PC-3 (cell line): Measurements from ENCODE around the gene IL17RA. TPM values are rescaled to one million over a fixed set of nuclear protein-coding genes. Genes with fewer than 3 reads are reported as not detected.

ENCODE experiments used
- ATAC-seq: fragments of 200-7000 bp; cut with Tn5 transposase; 2 replicates; pipeline ENCODE4 v1.9.1; 2020; ENCODE audit warnings: mild to moderate bottlenecking, moderate library complexity
- BruUV-seq: library from RNA; stranded (reverse); fragments of 400-500 nt; replicated peaks from 2 replicates; lab custom pipeline; 2021; lab: Mats Ljungman, UMichigan
- CTCF ChIA-PET: fragments of 300-600 bp; sonication (Branson Sonifier 250); formaldehyde crosslinking; loops from one replicate; lab custom pipeline; 2022; ENCODE audit warnings: antibody characterized with exemption; lab: Charles Lee
- POLR2A ChIA-PET: fragments of 300-600 bp; sonication (Branson Sonifier 250); formaldehyde crosslinking; loops from one replicate; lab custom pipeline; 2022; ENCODE audit warnings: antibody characterized with exemption; ENCODE audit not compliant: unreplicated experiment; lab: Charles Lee
- DNase-seq: peaks from one replicate; pipeline ENCODE4 v3.0.0-alpha.2; 2015
- H2AFZ ChIP-seq: fragments of 300-600 bp; sonication (generic); 2 replicates; pipeline ENCODE4 v1.6.0; 2016; ENCODE audit warnings: antibody characterized with exemption, low read length
- H3F3A ChIP-seq: fragments of 300-600 bp; sonication (generic); one replicate; pipeline ENCODE4 v1.6.0; 2017; ENCODE audit warnings: antibody characterized with exemption, low read length, control low read depth, mild to moderate bottlenecking; ENCODE audit not compliant: unreplicated experiment
- H3K27ac ChIP-seq: fragments of 300-600 bp; sonication (generic); 2 replicates; pipeline ENCODE4 v1.5.1; 2016; ENCODE audit warnings: mild to moderate bottlenecking, low read length
- H3K27me3 ChIP-seq: fragments of 300-600 bp; sonication (generic); 2 replicates; pipeline ENCODE4 v1.6.1; 2016; ENCODE audit warnings: low read length, mixed read lengths
- H3K36me3 ChIP-seq: fragments of 300-600 bp; sonication (generic); 2 replicates; pipeline ENCODE4 v1.6.1; 2016; ENCODE audit warnings: low read depth, mixed run types, low read length, mixed read lengths
- H3K4me1 ChIP-seq: fragments of 300-600 bp; sonication (generic); 2 replicates; pipeline ENCODE4 v1.5.1; 2016; ENCODE audit warnings: low read length; ENCODE audit not compliant: insufficient read depth
- H3K4me2 ChIP-seq: fragments of 300-600 bp; sonication (generic); 2 replicates; pipeline ENCODE4 v1.6.0; 2016; ENCODE audit warnings: low read length
- H3K4me3 ChIP-seq: fragments of 300-600 bp; sonication (generic); 2 replicates; pipeline ENCODE4 v1.5.1; 2016; ENCODE audit warnings: mild to moderate bottlenecking, low read length, mixed read lengths
- H3K79me2 ChIP-seq: fragments of 300-600 bp; sonication (generic); 2 replicates; pipeline ENCODE4 v1.6.1; 2017; ENCODE audit warnings: low read length, mixed read lengths
- H3K9ac ChIP-seq: fragments of 300-600 bp; sonication (generic); 2 replicates; pipeline ENCODE4 v1.6.0; 2016; ENCODE audit warnings: mild to moderate bottlenecking, low read length
- H3K9me2 ChIP-seq: fragments of 300-600 bp; sonication (generic); replicated peaks from 2 replicates; pipeline ENCODE4 v1.6.1; 2016; ENCODE audit warnings: mixed run types, low read length, mixed read lengths
- H3K9me3 ChIP-seq: fragments of 300-600 bp; sonication (generic); 2 replicates; pipeline ENCODE4 v1.6.1; 2016; ENCODE audit warnings: low read length, mixed read lengths
- H4K20me1 ChIP-seq: fragments of 300-600 bp; sonication (generic); 2 replicates; pipeline ENCODE4 v1.6.1; 2016; ENCODE audit warnings: low read length, mixed read lengths
- EZH2 ChIP-seq: fragments of 300-600 bp; sonication (generic); IDR thresholded peaks from one replicate; pipeline ENCODE4 v1.6.1; 2017; ENCODE audit warnings: antibody characterized with exemption, mild to moderate bottlenecking, low read length; ENCODE audit not compliant: unreplicated experiment
- EZH2phosphoT487 ChIP-seq: fragments of 300-600 bp; sonication (generic); IDR thresholded peaks from 2 replicates; pipeline ENCODE4 v1.6.1; 2018; ENCODE audit warnings: mild to moderate bottlenecking, antibody characterized with exemption, low read length, borderline replicate concordance
- intact Hi-C: fragments of 100-400 bp; cut with micrococcal nuclease; formaldehyde crosslinking; loops from 2 replicates; pipeline ENCODE4 v1.9.0; 2023
- total RNA-seq: library from RNA; depleted of rRNA; stranded (reverse); fragments of >200 nt; gene quantifications from 2 replicates; pipeline ENCODE4 v1.2.3, GENCODE V29; 2014
- TF ChIP-seq, protein P1 (sequence below): fragments of 300-600 bp; sonication (generic); conservative IDR thresholded peaks from 2 replicates; pipeline ENCODE4 v1.5.1; 2017; ENCODE audit warnings: antibody characterized with exemption, low read depth, mild to moderate bottlenecking, low read length

IL17RA gene
- total RNA-seq, 1 experiment from 2014 or later: 5.9 TPM

DNA sequence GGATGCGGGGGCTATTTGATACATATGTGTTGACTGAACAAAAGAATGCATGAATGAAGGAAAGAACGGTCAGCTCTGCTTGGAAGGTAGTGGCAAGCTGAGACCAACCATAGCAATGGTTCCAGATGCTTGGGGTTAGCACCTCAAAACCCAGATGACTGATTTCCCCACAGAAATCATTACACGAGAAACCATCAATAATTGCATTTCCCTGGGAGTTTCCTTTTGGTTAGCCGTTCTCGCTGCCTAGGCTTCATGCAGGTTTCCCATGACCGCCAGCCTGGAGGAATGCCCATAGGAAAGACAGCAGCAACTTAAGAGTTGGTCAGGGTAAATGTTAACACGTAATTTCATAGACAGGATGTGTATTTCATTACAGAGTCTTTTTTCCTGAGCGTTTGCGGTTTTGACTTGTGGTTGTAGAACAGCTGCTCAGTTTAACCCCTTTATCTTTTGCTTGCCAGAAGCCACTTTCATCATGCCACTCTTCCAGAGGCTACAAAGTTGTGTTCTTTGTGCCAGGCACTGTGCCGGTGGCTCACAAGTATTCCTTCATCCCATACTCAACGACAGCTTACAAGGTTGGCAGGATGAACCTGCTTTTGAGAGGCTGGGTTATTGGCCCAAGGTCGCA is 2.8 kb downstream of the IL17RA start:
- no TSS peak for BruUV-seq
- ChIA-PET CTCF (no interaction called here), POLR2A (no interaction called here)
- DNase-seq (no peak), ATAC-seq (no peak)
- no peak overlapping the region for H3K4me2 ChIP-seq
- no peak overlapping the region for H3K27ac ChIP-seq
- 0 out of 2 replicates have a peak, but pooled peaks cover 4% of the 10 kb centered on the region for H4K20me1 ChIP-seq
- TF ChIP-seq EZH2 (no peak), EZH2phosphoT487 (no peak)
- TF ChIP-seq, protein P1, sequence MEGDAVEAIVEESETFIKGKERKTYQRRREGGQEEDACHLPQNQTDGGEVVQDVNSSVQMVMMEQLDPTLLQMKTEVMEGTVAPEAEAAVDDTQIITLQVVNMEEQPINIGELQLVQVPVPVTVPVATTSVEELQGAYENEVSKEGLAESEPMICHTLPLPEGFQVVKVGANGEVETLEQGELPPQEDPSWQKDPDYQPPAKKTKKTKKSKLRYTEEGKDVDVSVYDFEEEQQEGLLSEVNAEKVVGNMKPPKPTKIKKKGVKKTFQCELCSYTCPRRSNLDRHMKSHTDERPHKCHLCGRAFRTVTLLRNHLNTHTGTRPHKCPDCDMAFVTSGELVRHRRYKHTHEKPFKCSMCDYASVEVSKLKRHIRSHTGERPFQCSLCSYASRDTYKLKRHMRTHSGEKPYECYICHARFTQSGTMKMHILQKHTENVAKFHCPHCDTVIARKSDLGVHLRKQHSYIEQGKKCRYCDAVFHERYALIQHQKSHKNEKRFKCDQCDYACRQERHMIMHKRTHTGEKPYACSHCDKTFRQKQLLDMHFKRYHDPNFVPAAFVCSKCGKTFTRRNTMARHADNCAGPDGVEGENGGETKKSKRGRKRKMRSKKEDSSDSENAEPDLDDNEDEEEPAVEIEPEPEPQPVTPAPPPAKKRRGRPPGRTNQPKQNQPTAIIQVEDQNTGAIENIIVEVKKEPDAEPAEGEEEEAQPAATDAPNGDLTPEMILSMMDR: no peak
- H3K4me3 ChIP-seq: no peak overlapping the region
- H3K9ac ChIP-seq: no peak overlapping the region
- no peaks in the 10 kb centered on the region for H3K36me3 ChIP-seq
- H3K27me3 ChIP-seq: no peaks in the 10 kb centered on the region
- no peaks in the 10 kb centered on the region for H3F3A ChIP-seq
- no peaks in the 10 kb centered on the region for H3K9me3 ChIP-seq
- no peak overlapping the region for H2AFZ ChIP-seq
- no peaks in the 10 kb centered on the region for H3K9me2 ChIP-seq
- intact Hi-C loops: no loop called here
- peaks cover 37% of the 10 kb centered on the region for H3K79me2 ChIP-seq
- H3K4me1 ChIP-seq: peaks cover 11% of the 10 kb centered on the region; the same call in 1 of the 2 replicates

DNA sequence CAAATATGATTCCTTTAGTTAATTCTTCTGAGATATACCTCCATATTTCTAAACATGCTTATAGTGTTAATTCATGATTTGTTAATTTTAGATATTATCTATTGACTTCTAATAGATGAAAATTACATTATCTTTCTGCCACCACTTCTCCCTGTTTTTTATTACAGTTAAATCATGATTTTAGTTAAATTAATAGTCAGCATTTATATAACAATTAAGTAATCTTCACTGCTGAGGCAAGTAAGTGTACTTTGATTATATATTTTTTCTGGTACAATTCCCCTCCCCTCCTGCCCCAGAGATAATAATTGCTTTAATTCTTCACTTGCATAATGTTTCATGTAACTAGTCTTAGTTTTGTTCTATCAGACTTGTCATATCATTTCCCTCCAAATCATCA is 5.8 kb downstream of the IL17RA start:
- H3K36me3 ChIP-seq: no peaks in the 10 kb centered on the region

DNA sequence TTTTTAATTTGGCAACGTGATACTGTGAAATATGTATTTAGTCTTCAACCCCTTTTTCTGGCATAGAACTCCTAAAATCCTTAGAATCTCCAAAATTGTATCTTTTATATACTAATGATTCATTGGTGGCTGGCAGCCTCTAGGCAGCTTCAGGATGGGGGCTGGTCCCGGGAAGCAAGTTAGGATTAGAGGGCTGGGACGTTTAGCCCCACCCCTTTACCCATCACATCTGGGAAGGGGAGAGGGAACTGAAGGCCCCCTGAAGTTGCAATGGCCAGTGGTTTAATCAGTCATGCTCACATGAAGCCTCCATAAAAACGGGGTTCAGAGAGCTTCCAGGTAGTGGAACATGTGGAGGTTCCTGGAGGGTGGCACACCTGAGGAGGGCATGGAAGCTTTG is 7.1 kb downstream of the IL17RA start:
- no peak for DNase-seq
- H3K9me2 ChIP-seq: no peaks in the 10 kb centered on the region
- BruUV-seq: no TSS peak
- no peak for TF ChIP-seq EZH2
- TF ChIP-seq, protein P1: no peak
- no peak for TF ChIP-seq EZH2phosphoT487
- intact Hi-C loops: no loop called here
- no peaks in the 10 kb centered on the region for H3K27me3 ChIP-seq
- no peaks in the 10 kb centered on the region for H3F3A ChIP-seq
- H3K9ac ChIP-seq: no peak overlapping the region
- POLR2A ChIA-PET: no interaction called here
- H3K4me2 ChIP-seq: no peak overlapping the region
- H3K27ac ChIP-seq: no peak overlapping the region
- H3K4me1 ChIP-seq: no peaks in the 10 kb centered on the region
- CTCF ChIA-PET: no interaction called here
- peaks cover 21% of the 10 kb centered on the region for H3K79me2 ChIP-seq
- no peak overlapping the region for H2AFZ ChIP-seq
- no peak for ATAC-seq
- H3K36me3 ChIP-seq: no peaks in the 10 kb centered on the region
- 0 out of 2 replicates have a peak, but pooled peaks cover 4% of the 10 kb centered on the region for H4K20me1 ChIP-seq
- H3K9me3 ChIP-seq: no peaks in the 10 kb centered on the region
- no peak overlapping the region for H3K4me3 ChIP-seq

More for the DNA sequence above, 5.8 kb downstream of the IL17RA start:
- no TSS peak for BruUV-seq
- Histone ChIP-seq H3K9me2 (no peaks in the 10 kb centered on the region), H4K20me1 (0 out of 2 replicates have a peak, but pooled peaks cover 4% of the 10 kb centered on the region), H2AFZ (no peak overlapping the region), H3K4me1 (peaks cover 8% of the 10 kb centered on the region; the same call in 1 of the 2 replicates), H3K27me3 (no peaks in the 10 kb centered on the region), H3K4me2 (no peak overlapping the region), H3K9me3 (no peaks in the 10 kb centered on the region), H3K9ac (no peak overlapping the region), H3K27ac (no peak overlapping the region), H3F3A (no peaks in the 10 kb centered on the region), H3K4me3 (no peak overlapping the region), H3K79me2 (peaks cover 34% of the 10 kb centered on the region)
- intact Hi-C loops: no loop called here
- CTCF ChIA-PET: no interaction called here
- DNase-seq (no peak), ATAC-seq (no peak)
- no peak for TF ChIP-seq EZH2
- TF ChIP-seq, protein P1: no peak
- TF ChIP-seq EZH2phosphoT487: no peak
- POLR2A ChIA-PET: no interaction called here
